ENCODE results near the gene NTRK3. TPM values are rescaled to one million over a fixed set of nuclear protein-coding genes. Genes with fewer than 3 reads are reported as not detected.

NTRK3 gene
- total and polyA plus RNA-seq, 2 of the 13 experiments (the other 11 are each of a cell fraction or from before 2014, with no cell fraction given), result not detected

GRCh38 chr15:88303395-88303794 lies 46.9 kb upstream of the NTRK3 start:
- ATAC-seq (no peak), DNase-seq (ENCODE audit: low spot score) (no peak), FAIRE-seq (no peak)
- intact Hi-C loops (cut with micrococcal nuclease; ENCODE audit: unreplicated experiment), result no loop called here
- Histone ChIP-seq H3K9me3 (ENCODE audit: low read length) (no peaks in the 10 kb centered on the region), H3K9ac (ENCODE audit: insufficient read depth, low read depth, low read length) (no peak overlapping the region), H3K27me3 (ENCODE audit: control insufficient read depth in 1 of 2, insufficient read depth in 2 of 2, low read length in 2 of 2) (peaks cover 0 to 11% of the 10 kb centered on the region in 2 experiments; a peak in 2 of 5 replicates), H3K4me2 (ENCODE audit: low read depth, low read length) (no peak overlapping the region), H3K27ac (ENCODE audit: extremely low read length, insufficient read depth, low read length) (no peak overlapping the region), H3K79me2 (ENCODE audit: insufficient read depth, low read length) (no peaks in the 10 kb centered on the region), H4K20me1 (ENCODE audit: insufficient read depth, low read length) (no peaks in the 10 kb centered on the region), H3K4me1 (ENCODE audit: insufficient read depth, low read length) (no peaks in the 10 kb centered on the region), H2AFZ (ENCODE audit: low read length) (no peak overlapping the region), H3K36me3 (replicated peaks in 1 of 2; ENCODE audit: control insufficient read depth in 1 of 2, insufficient read depth in 2 of 2, low read length in 2 of 2) (no peaks in the 10 kb centered on the region), H3K4me3 (replicated peaks in 1 of 3; ENCODE audit: insufficient read depth in 1 of 3, low read depth in 2 of 3, low read length in 3 of 3) (no peak overlapping the region)
- no TSS peak for BruUV-seq (replicated peaks)
- ChIA-PET CTCF (ENCODE audit: low intra/inter-chr PET ratio, low total read pairs) (no interaction called here), POLR2A (no interaction called here)
- in situ Hi-C loops (cut with HindIII; ENCODE audit: extremely low pct_ligation_motif_present, low pct_unique_long_range_greater_than_20kb), result no loop called here
- TF ChIP-seq CHD4 (IDR thresholded peaks at IDR 0.05; ENCODE audit: borderline replicate concordance, low read length) (no peak), DZIP1 (CRISPR knock-in tag; IDR thresholded peaks at IDR 0.05) (no peak), RBM39 (IDR thresholded peaks at IDR 0.05; ENCODE audit: low read depth, low read length, poor library complexity, severe bottlenecking) (no peak), GPN1 (CRISPR knock-in tag; IDR thresholded peaks at IDR 0.05; ENCODE audit: borderline replicate concordance) (no peak), FIP1L1 (IDR thresholded peaks at IDR 0.05; ENCODE audit: borderline replicate concordance, insufficient read depth, low read depth, low read length) (no peak), ZNF747 (CRISPR knock-in tag; IDR thresholded peaks at IDR 0.05; ENCODE audit: borderline replicate concordance) (no peak), FOXJ3 (CRISPR knock-in tag; IDR thresholded peaks at IDR 0.05; ENCODE audit: borderline replicate concordance) (no peak), CHD2 (IDR thresholded peaks at IDR 0.05; ENCODE audit: low read depth, low read length) (no peak), SP1 (IDR thresholded peaks at IDR 0.05) (no peak), SP1 (CRISPR knock-in tag; IDR thresholded peaks at IDR 0.05) (no peak), ZNF282 (IDR thresholded peaks at IDR 0.05; ENCODE audit: partially characterized antibody) (no peak), SALL1 (CRISPR knock-in tag; IDR thresholded peaks at IDR 0.05) (no peak)
- TF ChIP-seq, protein P1, sequence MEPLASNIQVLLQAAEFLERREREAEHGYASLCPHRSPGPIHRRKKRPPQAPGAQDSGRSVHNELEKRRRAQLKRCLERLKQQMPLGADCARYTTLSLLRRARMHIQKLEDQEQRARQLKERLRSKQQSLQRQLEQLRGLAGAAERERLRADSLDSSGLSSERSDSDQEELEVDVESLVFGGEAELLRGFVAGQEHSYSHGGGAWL (CRISPR knock-in tag; IDR thresholded peaks at IDR 0.05), result no peak
- TF ChIP-seq, protein P2, sequence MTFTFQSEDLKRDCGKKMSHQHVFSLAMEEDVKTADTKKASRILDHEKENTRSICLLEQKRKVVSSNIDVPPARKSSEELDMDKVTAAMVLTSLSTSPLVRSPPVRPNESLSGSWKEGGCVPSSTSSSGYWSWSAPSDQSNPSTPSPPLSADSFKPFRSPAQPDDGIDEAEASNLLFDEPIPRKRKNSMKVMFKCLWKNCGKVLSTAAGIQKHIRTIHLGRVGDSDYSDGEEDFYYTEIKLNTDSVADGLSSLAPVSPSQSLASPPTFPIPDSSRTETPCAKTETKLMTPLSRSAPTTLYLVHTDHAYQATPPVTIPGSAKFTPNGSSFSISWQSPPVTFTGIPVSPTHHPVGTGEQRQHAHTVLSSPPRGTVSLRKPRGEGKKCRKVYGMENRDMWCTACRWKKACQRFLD (CRISPR knock-in tag; IDR thresholded peaks at IDR 0.05; ENCODE audit: borderline replicate concordance), result no peak
- TF ChIP-seq, protein P3, sequence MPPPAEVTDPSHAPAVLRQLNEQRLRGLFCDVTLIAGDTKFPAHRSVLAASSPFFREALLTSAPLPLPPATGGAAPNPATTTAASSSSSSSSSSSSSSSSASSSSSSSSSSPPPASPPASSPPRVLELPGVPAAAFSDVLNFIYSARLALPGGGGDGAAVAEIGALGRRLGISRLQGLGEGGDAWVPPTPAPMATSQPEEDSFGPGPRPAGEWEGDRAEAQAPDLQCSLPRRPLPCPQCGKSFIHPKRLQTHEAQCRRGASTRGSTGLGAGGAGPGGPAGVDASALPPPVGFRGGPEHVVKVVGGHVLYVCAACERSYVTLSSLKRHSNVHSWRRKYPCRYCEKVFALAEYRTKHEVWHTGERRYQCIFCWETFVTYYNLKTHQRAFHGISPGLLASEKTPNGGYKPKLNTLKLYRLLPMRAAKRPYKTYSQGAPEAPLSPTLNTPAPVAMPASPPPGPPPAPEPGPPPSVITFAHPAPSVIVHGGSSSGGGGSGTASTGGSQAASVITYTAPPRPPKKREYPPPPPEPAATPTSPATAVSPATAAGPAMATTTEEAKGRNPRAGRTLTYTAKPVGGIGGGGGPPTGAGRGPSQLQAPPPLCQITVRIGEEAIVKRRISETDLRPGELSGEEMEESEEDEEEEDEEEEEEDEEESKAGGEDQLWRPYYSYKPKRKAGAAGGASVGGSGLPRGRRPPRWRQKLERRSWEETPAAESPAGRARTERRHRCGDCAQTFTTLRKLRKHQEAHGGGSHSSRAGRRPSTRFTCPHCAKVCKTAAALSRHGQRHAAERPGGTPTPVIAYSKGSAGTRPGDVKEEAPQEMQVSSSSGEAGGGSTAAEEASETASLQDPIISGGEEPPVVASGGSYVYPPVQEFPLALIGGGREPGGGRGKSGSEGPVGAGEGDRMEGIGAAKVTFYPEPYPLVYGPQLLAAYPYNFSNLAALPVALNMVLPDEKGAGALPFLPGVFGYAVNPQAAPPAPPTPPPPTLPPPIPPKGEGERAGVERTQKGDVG (CRISPR knock-in tag; IDR thresholded peaks at IDR 0.05; ENCODE audit: borderline replicate concordance), result no peak
